Skeletal muscle satellite cell (primary cell): ENCODE results near the gene GPRIN3.
A peak's percentile ranks its signal among the peaks of the same experiment; 100 is the strongest.
"Not testable (repeated sequence)": the region's sequence is repeated elsewhere in the genome, so short reads cannot be mapped to it uniquely, and the experiment has no call there.

Experiments used
- H3K27me3 ChIP-seq: 2 replicates; pipeline ENCODE4 v1.7.0; 2013; ENCODE audit warnings: low read length; ENCODE audit not compliant: control insufficient read depth, insufficient read depth
- H3K36me3 ChIP-seq: 2 replicates; pipeline ENCODE4 v1.7.0; 2013; ENCODE audit warnings: mild to moderate bottlenecking, control low read depth, low read length; ENCODE audit not compliant: insufficient read depth
- H3K4me1 ChIP-seq: 2 replicates; pipeline ENCODE4 v1.7.0; 2013; ENCODE audit warnings: low read length; ENCODE audit not compliant: control insufficient read depth, insufficient read depth
- H3K4me2 ChIP-seq: 2 replicates; pipeline ENCODE4 v1.7.0; 2013; ENCODE audit warnings: mild to moderate bottlenecking, low read length
- H3K4me3 ChIP-seq: 2 replicates; pipeline ENCODE4 v1.7.0; 2013; ENCODE audit warnings: low read length
- H3K9ac ChIP-seq: 2 replicates; pipeline ENCODE4 v1.7.0; 2013; ENCODE audit warnings: mild to moderate bottlenecking, low read depth, low read length, moderate library complexity
- H3K9me3 ChIP-seq: replicated peaks from 2 replicates; pipeline ENCODE4 v1.7.0; 2013; ENCODE audit warnings: mild to moderate bottlenecking, control low read depth, low read length

GPRIN3 gene

GRCh38 chr4:89311433-89311832, 3.8 kb upstream of the GPRIN3 start:
- H3K4me1 ChIP-seq, result peaks cover 3% of the 10 kb centered on the region
- H3K4me2 ChIP-seq, result no peak overlapping the region

GRCh38 chr4:89309154-89309553, 1.6 kb upstream of the GPRIN3 start:
- not testable (repeated sequence) for H3K4me1 ChIP-seq, H3K36me3 ChIP-seq, H3K4me3 ChIP-seq, H3K4me2 ChIP-seq, H3K9me3 ChIP-seq, H3K9ac ChIP-seq
- H3K27me3 ChIP-seq, result peaks cover 16% of the 10 kb centered on the region

More at GRCh38 chr4:89311433-89311832, 3.8 kb upstream of the GPRIN3 start:
- H3K4me3 ChIP-seq, result no peak overlapping the region
- no peak overlapping the region for H3K9ac ChIP-seq
- H3K36me3 ChIP-seq, result no peaks in the 10 kb centered on the region
- no peaks in the 10 kb centered on the region for H3K9me3 ChIP-seq
- H3K27me3 ChIP-seq, result peaks cover 16% of the 10 kb centered on the region

- no peaks in the 10 kb centered on the region for H3K9me3 ChIP-seq
- H3K4me2 ChIP-seq, result peak overlapping the region; percentile 91
- no peak overlapping the region for H3K9ac ChIP-seq
- H3K4me1 ChIP-seq, result no peaks in the 10 kb centered on the region
- no peaks in the 10 kb centered on the region for H3K36me3 ChIP-seq
- H3K27me3 ChIP-seq, result peaks cover 16% of the 10 kb centered on the region
- H3K4me3 ChIP-seq, result peak overlapping the region; percentile 74
These were observed 531 bp upstream of the GPRIN3 start for GRCh38 chr4:89308161-89308500.

GRCh38 chr4:89307178-89307445, 488 bp downstream of the GPRIN3 start:
- peak overlapping the region; percentile 91 for H3K4me2 ChIP-seq
- no peaks in the 10 kb centered on the region for H3K4me1 ChIP-seq
- H3K36me3 ChIP-seq, result no peaks in the 10 kb centered on the region
- no peaks in the 10 kb centered on the region for H3K9me3 ChIP-seq
- peak overlapping the region; percentile 74 for H3K4me3 ChIP-seq
- H3K27me3 ChIP-seq, result peaks cover 16% of the 10 kb centered on the region
- H3K9ac ChIP-seq, result no peak overlapping the region

- Histone ChIP-seq H3K4me3 (no peak overlapping the region), H3K9ac (no peak overlapping the region), H3K4me2 (no peak overlapping the region), H3K9me3 (no peaks in the 10 kb centered on the region), H3K27me3 (peaks cover 20% of the 10 kb centered on the region), H3K4me1 (no peaks in the 10 kb centered on the region), H3K36me3 (no peaks in the 10 kb centered on the region)
These were observed 968 bp downstream of the GPRIN3 start for GRCh38 chr4:89306486-89307177.

GRCh38 chr4:89305712-89306437, 1.7 kb downstream of the GPRIN3 start:
- Histone ChIP-seq H3K27me3 (peaks cover 20% of the 10 kb centered on the region), H3K4me2 (no peak overlapping the region), H3K4me3 (no peak overlapping the region), H3K36me3 (no peaks in the 10 kb centered on the region), H3K9me3 (no peaks in the 10 kb centered on the region), H3K9ac (no peak overlapping the region), H3K4me1 (no peaks in the 10 kb centered on the region)

- H3K36me3 ChIP-seq, result no peaks in the 10 kb centered on the region
- H3K4me2 ChIP-seq, result no peak overlapping the region
- no peak overlapping the region for H3K4me3 ChIP-seq
- peaks cover 20% of the 10 kb centered on the region for H3K27me3 ChIP-seq
- H3K9me3 ChIP-seq, result no peaks in the 10 kb centered on the region
- no peak overlapping the region for H3K9ac ChIP-seq
- no peaks in the 10 kb centered on the region for H3K4me1 ChIP-seq
These were observed 2.6 kb downstream of the GPRIN3 start for GRCh38 chr4:89305028-89305427.

GRCh38 chr4:89303814-89304388, 3.7 kb downstream of the GPRIN3 start:
- H3K4me2 ChIP-seq, result no peak overlapping the region
- peaks cover 20% of the 10 kb centered on the region for H3K27me3 ChIP-seq
- no peak overlapping the region for H3K9ac ChIP-seq
- H3K36me3 ChIP-seq, result no peaks in the 10 kb centered on the region
- H3K4me1 ChIP-seq, result no peaks in the 10 kb centered on the region
- no peaks in the 10 kb centered on the region for H3K9me3 ChIP-seq
- no peak overlapping the region for H3K4me3 ChIP-seq

- Histone ChIP-seq H3K9me3 (no peaks in the 10 kb centered on the region), H3K4me2 (no peak overlapping the region), H3K4me3 (no peak overlapping the region), H3K4me1 (no peaks in the 10 kb centered on the region), H3K9ac (no peak overlapping the region), H3K27me3 (peaks cover 20% of the 10 kb centered on the region), H3K36me3 (no peaks in the 10 kb centered on the region)
These were observed 4.4 kb downstream of the GPRIN3 start for GRCh38 chr4:89303177-89303576.

- Histone ChIP-seq H3K4me1 (no peaks in the 10 kb centered on the region), H3K27me3 (peaks cover 19% of the 10 kb centered on the region), H3K4me3 (no peak overlapping the region), H3K36me3 (no peaks in the 10 kb centered on the region), H3K9me3 (no peaks in the 10 kb centered on the region), H3K4me2 (no peak overlapping the region), H3K9ac (no peak overlapping the region)
These were observed 5.7 kb downstream of the GPRIN3 start for GRCh38 chr4:89301902-89302301.

- no peaks in the 10 kb centered on the region for H3K4me1 ChIP-seq
- H3K36me3 ChIP-seq, result no peaks in the 10 kb centered on the region
- no peak overlapping the region for H3K9ac ChIP-seq
- no peak overlapping the region for H3K4me3 ChIP-seq
- H3K4me2 ChIP-seq, result no peak overlapping the region
- H3K27me3 ChIP-seq, result peaks cover 14% of the 10 kb centered on the region
- no peaks in the 10 kb centered on the region for H3K9me3 ChIP-seq
These were observed 6.6 kb downstream of the GPRIN3 start for GRCh38 chr4:89301003-89301402.

GRCh38 chr4:89300499-89300898, 7.1 kb downstream of the GPRIN3 start:
- no peaks in the 10 kb centered on the region for H3K36me3 ChIP-seq
- H3K4me3 ChIP-seq, result no peak overlapping the region
- no peak overlapping the region for H3K4me2 ChIP-seq
- H3K4me1 ChIP-seq, result no peaks in the 10 kb centered on the region
- H3K9me3 ChIP-seq, result no peaks in the 10 kb centered on the region
- peaks cover 15% of the 10 kb centered on the region for H3K27me3 ChIP-seq
- H3K9ac ChIP-seq, result no peak overlapping the region
